ENCODE data around the gene KRT23. TPM values are rescaled to one million over a fixed set of nuclear protein-coding genes. Genes with fewer than 3 reads are reported as not detected.

Gene KRT23
- total and polyA plus RNA-seq, 7 donors, result 0.03 to 1.5 (median 0.25) TPM; not detected in 4

GRCh38 chr17:40953881-40954280, 16.4 kb upstream of the KRT23 start:
- Histone ChIP-seq H3K27ac (no peak overlapping the region), H3K4me1 (peaks cover 9% of the 10 kb centered on the region), H3K36me3 (ENCODE audit: insufficient read depth in 1 of 2, low read depth in 1 of 2) (no peaks in the 10 kb centered on the region), H3K27me3 (ENCODE audit: insufficient read depth in 3 of 3, low read length in 2 of 3) (peaks cover 0 to under 1% (median 0%) of the 10 kb centered on the region in 3 donors), H3K9me3 (no peaks in the 10 kb centered on the region), H3K4me3 (no peak overlapping the region)
- intact Hi-C loops (cut with DNase I), result no loop called here
- DNase-seq (no peak), ATAC-seq (peak in 1 of 4 donors; percentile 41)
- TF ChIP-seq CTCF (IDR thresholded peaks at IDR 0.05), result no peak
- WGBS, 3 donors, result 70 to 80% (median 73%) methylated on average over 2 of the region's 2 CpGs

GRCh38 chr17:40952661-40953060, 15.2 kb upstream of the KRT23 start:
- TF ChIP-seq CTCF (IDR thresholded peaks at IDR 0.05), result no peak
- Histone ChIP-seq H3K27ac (peak overlapping the region; percentile 68), H3K27me3 (ENCODE audit: insufficient read depth in 3 of 3, low read length in 2 of 3) (peaks cover 0 to 5% (median 0%) of the 10 kb centered on the region in 3 donors), H3K4me1 (peaks cover 9% of the 10 kb centered on the region), H3K36me3 (ENCODE audit: insufficient read depth in 1 of 2, low read depth in 1 of 2) (no peaks in the 10 kb centered on the region), H3K4me3 (no peak overlapping the region), H3K9me3 (no peaks in the 10 kb centered on the region)
- 18 to 31% (median 27%) methylated on average over 1 of the region's 1 CpG for WGBS, 3 donors
- intact Hi-C loops (cut with DNase I), result no loop called here
- ATAC-seq (peak; percentile 78 to 87 (median 84)), DNase-seq (no peak)

- Histone ChIP-seq H3K27me3 (ENCODE audit: insufficient read depth in 3 of 3, low read length in 2 of 3) (peaks cover 0 to 7% (median 0%) of the 10 kb centered on the region in 3 donors), H3K9me3 (no peaks in the 10 kb centered on the region), H3K4me1 (peaks cover 9% of the 10 kb centered on the region), H3K27ac (peak overlapping the region; percentile 68), H3K4me3 (no peak overlapping the region), H3K36me3 (ENCODE audit: insufficient read depth in 1 of 2, low read depth in 1 of 2) (no peaks in the 10 kb centered on the region)
- no peak for TF ChIP-seq CTCF (IDR thresholded peaks at IDR 0.05)
- DNase-seq (no peak), ATAC-seq (peak; percentile 79 to 84 (median 82))
- intact Hi-C loops (cut with DNase I), result no loop called here
- 18 to 37% (median 29%) methylated on average over 2 of the region's 2 CpGs for WGBS, 3 donors
Observed at GRCh38 chr17:40952154-40952553, 14.7 kb upstream of the KRT23 start.

- H3K4me1 ChIP-seq, result peaks cover 9% of the 10 kb centered on the region
- DNase-seq, result no peak
- H3K36me3 ChIP-seq (ENCODE audit: insufficient read depth in 1 of 2, low read depth in 1 of 2), result no peaks in the 10 kb centered on the region
- intact Hi-C loops (cut with DNase I), result no loop called here
- no peak overlapping the region for H3K4me3 ChIP-seq
- ATAC-seq, result no peak
- WGBS, 3 donors, result 95 to 97% (median 97%) methylated on average over 2 of the region's 2 CpGs
- no peak overlapping the region for H3K27ac ChIP-seq
- no peak for TF ChIP-seq CTCF (IDR thresholded peaks at IDR 0.05)
- peaks cover 0 to 17% (median 0%) of the 10 kb centered on the region in 3 donors for H3K27me3 ChIP-seq (ENCODE audit: insufficient read depth in 3 of 3, low read length in 2 of 3)
- no peaks in the 10 kb centered on the region for H3K9me3 ChIP-seq
Observed at GRCh38 chr17:40951011-40951622, 13.7 kb upstream of the KRT23 start.

- Histone ChIP-seq H3K9me3 (no peaks in the 10 kb centered on the region), H3K36me3 (ENCODE audit: insufficient read depth in 1 of 2, low read depth in 1 of 2) (no peaks in the 10 kb centered on the region), H3K4me3 (no peak overlapping the region), H3K27me3 (ENCODE audit: insufficient read depth in 3 of 3, low read length in 2 of 3) (peaks cover 0 to 17% (median 3%) of the 10 kb centered on the region in 3 donors), H3K4me1 (peaks cover 9% of the 10 kb centered on the region), H3K27ac (no peak overlapping the region)
- DNase-seq (no peak), ATAC-seq (peak in 2 of 4 donors; percentile 67 to 72)
- intact Hi-C loops (cut with DNase I), result no loop called here
- TF ChIP-seq CTCF (IDR thresholded peaks at IDR 0.05), result no peak
- 44 to 52% (median 51%) methylated on average over 7 of the region's 7 CpGs for WGBS, 3 donors
Observed at GRCh38 chr17:40950176-40950575, 12.7 kb upstream of the KRT23 start.
